Thyroid gland (tissue), 4 donors: ENCODE measurements around the gene AGBL4. TPM values are rescaled to one million over a fixed set of nuclear protein-coding genes. Genes with fewer than 3 reads are reported as not detected.

Source experiments
- DNase-seq, 2 donors: peaks; one replicate each; pipeline ENCODE4 v3.0.0-alpha.2; 2019
- H3K27ac ChIP-seq, 3 donors: fragments of 200-600 bp; sonication (generic); 1 replicate in 2 of 3; 2 replicates in 1 of 3; pipeline ENCODE4 v1.5.1; 2016 to 2019; ENCODE audit warnings: mild to moderate bottlenecking in 1 of 3, moderate library complexity in 1 of 3
- H3K27me3 ChIP-seq: fragments of 200-600 bp; sonication (generic); one replicate; pipeline ENCODE4 v1.5.1; 2019
- H3K36me3 ChIP-seq, 2 donors: fragments of 200-600 bp; sonication (generic); one replicate each; pipeline ENCODE4 v1.5.1; 2016 to 2019
- H3K4me1 ChIP-seq, 2 donors: fragments of 200-600 bp; sonication (generic); one replicate each; pipeline ENCODE4 v1.5.1; 2017 to 2019
- H3K4me3 ChIP-seq, 3 donors: fragments of 200-600 bp; sonication (generic); replicated peaks in 1 of 3; 1 replicate in 2 of 3; 2 replicates in 1 of 3; pipeline ENCODE4 v1.5.1; 2016; ENCODE audit warnings: mild to moderate bottlenecking in 1 of 3
- H3K9me3 ChIP-seq: fragments of 200-600 bp; sonication (generic); one replicate; pipeline ENCODE4 v1.5.1; 2017
- POLR2A ChIP-seq, 2 donors: fragments of 450-650 bp; IDR thresholded peaks; one replicate each; pipeline ENCODE4 v1.6.1; 2017; ENCODE audit warnings: antibody characterized with exemption in 2 of 2, mild to moderate bottlenecking in 2 of 2, moderate library complexity in 1 of 2
- whole genome bisulfite sequencing, 2 donors: methylation state at CpG; one replicate each; pipeline ENCODE4 v1.1.5; 2017; 5-methylcytosine and 5-hydroxymethylcytosine counted together
- intact Hi-C: fragments of 100-400 bp; cut with DNase I; formaldehyde crosslinking; loops from one replicate; pipeline ENCODE4 v1.15.1; 2023
- total RNA-seq, 4 donors: library from RNA; depleted of rRNA; stranded (reverse); fragments of >200 nt; gene quantifications; one replicate each; pipeline ENCODE4 v1.2.3, GENCODE V29; 2016
- TF ChIP-seq, protein P1 (sequence below), 6 experiments: fragments of 200-600 bp in 3 of 6; fragments of 450-650 bp in 3 of 6; sonication (generic) in 3 of 6; IDR thresholded peaks; one replicate each; pipeline ENCODE4 v1.5.1; 2016 to 2019; ENCODE audit warnings: antibody characterized with exemption in 6 of 6, mild to moderate bottlenecking in 2 of 6, inconsistent platforms in 1 of 6, moderate library complexity in 1 of 6

The AGBL4 gene
- total RNA-seq, 4 donors from 2014 or later = 2.1 to 6.0 (median 4.8) TPM

DNA sequence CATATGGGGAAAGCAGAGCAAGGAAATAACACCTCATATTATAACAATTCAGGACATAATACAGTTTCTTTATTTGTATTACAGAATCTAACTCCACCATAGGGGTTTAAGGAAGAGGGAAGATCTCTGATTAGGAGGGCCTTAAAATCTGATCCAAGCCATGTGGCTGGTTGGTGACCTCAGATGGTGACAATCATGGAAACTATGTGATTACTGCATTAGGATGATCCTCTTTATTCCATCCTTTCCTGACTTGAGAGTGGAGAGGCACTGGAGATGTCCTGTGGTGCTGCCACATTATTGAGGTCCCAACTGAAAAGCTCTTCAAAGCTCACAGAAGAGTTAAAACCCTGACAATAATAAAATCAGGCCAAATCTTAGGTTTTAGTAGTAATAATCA, 1078.9 kb downstream of the AGBL4 start:
- Histone ChIP-seq H3K36me3 (no peaks in the 10 kb centered on the region), H3K27ac (no peak overlapping the region), H3K9me3 (no peaks in the 10 kb centered on the region), H3K4me3 (no peak overlapping the region), H3K27me3 (no peaks in the 10 kb centered on the region), H3K4me1 (no peaks in the 10 kb centered on the region)
- DNase-seq = no peak
- intact Hi-C loops = no loop called here
- TF ChIP-seq, protein P1, sequence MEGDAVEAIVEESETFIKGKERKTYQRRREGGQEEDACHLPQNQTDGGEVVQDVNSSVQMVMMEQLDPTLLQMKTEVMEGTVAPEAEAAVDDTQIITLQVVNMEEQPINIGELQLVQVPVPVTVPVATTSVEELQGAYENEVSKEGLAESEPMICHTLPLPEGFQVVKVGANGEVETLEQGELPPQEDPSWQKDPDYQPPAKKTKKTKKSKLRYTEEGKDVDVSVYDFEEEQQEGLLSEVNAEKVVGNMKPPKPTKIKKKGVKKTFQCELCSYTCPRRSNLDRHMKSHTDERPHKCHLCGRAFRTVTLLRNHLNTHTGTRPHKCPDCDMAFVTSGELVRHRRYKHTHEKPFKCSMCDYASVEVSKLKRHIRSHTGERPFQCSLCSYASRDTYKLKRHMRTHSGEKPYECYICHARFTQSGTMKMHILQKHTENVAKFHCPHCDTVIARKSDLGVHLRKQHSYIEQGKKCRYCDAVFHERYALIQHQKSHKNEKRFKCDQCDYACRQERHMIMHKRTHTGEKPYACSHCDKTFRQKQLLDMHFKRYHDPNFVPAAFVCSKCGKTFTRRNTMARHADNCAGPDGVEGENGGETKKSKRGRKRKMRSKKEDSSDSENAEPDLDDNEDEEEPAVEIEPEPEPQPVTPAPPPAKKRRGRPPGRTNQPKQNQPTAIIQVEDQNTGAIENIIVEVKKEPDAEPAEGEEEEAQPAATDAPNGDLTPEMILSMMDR (IDR thresholded peaks at IDR 0.05) = no peak
- TF ChIP-seq POLR2A (IDR thresholded peaks at IDR 0.05) = no peak

DNA sequence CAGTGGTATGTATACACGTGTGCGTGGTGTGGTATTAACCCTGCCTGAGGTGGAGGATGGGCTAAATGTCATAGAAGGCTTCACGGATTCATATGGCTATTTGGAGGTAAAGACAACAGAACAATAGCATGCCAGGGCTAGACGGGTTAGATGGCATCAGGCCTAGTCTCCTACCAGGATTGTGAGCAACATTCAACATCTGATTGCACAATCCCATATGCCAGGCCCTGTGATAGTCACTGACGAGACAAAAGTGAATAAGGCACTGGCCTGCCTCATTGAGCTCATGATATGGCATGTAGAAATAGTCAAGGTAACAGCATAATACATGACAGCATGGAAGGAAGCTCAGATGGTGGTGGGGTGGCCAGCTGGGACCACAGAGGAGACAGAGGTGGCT, 1079.9 kb downstream of the AGBL4 start:
- no peaks in the 10 kb centered on the region for H3K9me3 ChIP-seq
- intact Hi-C loops = no loop called here
- H3K27ac ChIP-seq = no peak overlapping the region
- 89 to 90% methylated on average over 5 of the region's 5 CpGs for WGBS, 2 donors
- no peaks in the 10 kb centered on the region for H3K36me3 ChIP-seq
- TF ChIP-seq POLR2A (IDR thresholded peaks at IDR 0.05) = no peak
- TF ChIP-seq, protein P1 (IDR thresholded peaks at IDR 0.05) = no peak
- no peak for DNase-seq
- H3K4me3 ChIP-seq = no peak overlapping the region
- H3K4me1 ChIP-seq = no peaks in the 10 kb centered on the region
- H3K27me3 ChIP-seq = no peaks in the 10 kb centered on the region

DNA sequence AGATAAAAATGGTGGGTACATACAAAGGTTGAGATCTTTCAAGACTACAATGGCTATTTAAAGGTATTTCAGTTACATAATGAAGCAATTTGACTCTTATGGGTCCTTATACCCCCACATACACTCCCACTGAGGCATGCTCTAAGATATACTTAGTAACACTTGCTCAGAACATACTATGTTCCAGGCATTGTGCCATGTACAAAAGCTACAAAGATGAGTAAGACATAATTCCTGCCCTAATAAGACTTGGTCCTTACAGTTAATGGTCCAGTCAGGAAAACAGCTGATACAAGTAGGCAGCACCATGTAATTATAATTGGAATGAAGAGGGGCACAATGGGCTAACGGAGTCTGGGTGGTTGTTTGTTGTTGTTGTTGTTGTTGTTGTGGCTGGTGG, 1080.4 kb downstream of the AGBL4 start:
- no peaks in the 10 kb centered on the region for H3K27me3 ChIP-seq
- no peak overlapping the region for H3K27ac ChIP-seq
- H3K4me1 ChIP-seq = no peaks in the 10 kb centered on the region
- WGBS, 2 donors = 92 to 100% methylated on average over 1 of the region's 1 CpG
- intact Hi-C loops = no loop called here
- H3K36me3 ChIP-seq = no peaks in the 10 kb centered on the region
- H3K4me3 ChIP-seq = no peak overlapping the region
- no peak for DNase-seq
- TF ChIP-seq, protein P1 (IDR thresholded peaks at IDR 0.05) = no peak
- H3K9me3 ChIP-seq = no peaks in the 10 kb centered on the region

DNA sequence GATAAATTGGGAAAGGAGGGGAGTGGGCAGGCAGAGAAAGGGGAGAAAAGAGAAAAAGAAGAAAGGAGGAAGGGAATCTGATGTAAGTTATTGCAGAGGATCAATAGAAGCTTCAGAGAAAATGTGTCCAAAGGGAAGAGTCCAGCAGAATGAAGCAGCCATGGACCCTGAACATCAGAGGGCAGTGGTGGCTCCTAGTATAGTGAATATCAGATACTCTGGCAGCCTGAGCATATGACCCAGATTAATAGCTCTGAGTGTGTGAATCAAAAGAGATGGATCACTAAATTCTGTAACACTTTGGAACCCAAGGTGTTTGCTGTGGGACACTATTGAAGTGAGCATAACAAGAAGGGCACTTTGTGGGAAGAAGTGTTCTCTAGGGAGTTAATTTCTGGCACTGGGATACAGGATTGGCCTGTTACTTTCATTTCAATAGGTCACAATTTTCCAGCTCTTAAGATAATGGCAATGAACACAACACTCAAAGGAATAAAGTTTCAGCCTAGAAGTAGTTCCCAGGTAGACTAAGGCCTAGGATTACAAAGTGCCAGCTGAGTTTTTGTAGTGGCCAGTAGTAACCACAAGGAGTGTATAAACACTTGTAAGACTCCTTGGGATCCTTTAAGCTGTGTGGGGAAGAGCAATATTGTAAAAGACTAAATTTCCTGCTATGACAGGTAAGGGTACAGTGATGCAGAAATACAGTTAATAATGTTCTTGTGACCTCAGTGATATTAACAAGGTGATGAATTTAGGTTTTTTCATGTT, 1082.6 kb downstream of the AGBL4 start:
- H3K27me3 ChIP-seq = no peaks in the 10 kb centered on the region
- H3K9me3 ChIP-seq = no peaks in the 10 kb centered on the region
- H3K4me3 ChIP-seq = no peak overlapping the region
- H3K36me3 ChIP-seq = no peaks in the 10 kb centered on the region
- intact Hi-C loops = no loop called here
- TF ChIP-seq POLR2A (IDR thresholded peaks at IDR 0.05) = no peak
- TF ChIP-seq, protein P1 (IDR thresholded peaks at IDR 0.05) = no peak
- no peaks in the 10 kb centered on the region for H3K4me1 ChIP-seq
- DNase-seq = no peak
- H3K27ac ChIP-seq = no peak overlapping the region

DNA sequence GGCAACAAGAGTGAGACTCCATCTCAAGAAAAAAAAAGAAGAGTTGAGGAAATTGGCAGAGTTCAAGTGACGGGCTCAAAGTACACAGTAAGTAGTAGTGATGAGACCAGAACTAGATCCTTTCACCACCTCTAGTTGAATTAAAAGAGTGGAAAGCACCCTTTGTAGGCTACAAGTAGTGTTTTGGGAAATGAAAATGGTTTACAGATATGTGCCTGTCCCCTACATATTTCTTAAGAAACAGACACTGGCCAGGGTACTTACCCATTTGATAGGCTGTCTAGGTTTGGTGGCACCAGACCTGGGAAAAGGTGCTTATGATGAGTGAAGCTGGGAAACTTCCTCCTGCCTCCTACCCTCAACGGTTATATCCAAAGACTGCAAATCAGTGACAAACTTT, 1083.4 kb downstream of the AGBL4 start:
- WGBS, 2 donors = 95% methylated on average over 2 of the region's 2 CpGs
- Histone ChIP-seq H3K27me3 (no peaks in the 10 kb centered on the region), H3K4me3 (no peak overlapping the region), H3K9me3 (no peaks in the 10 kb centered on the region), H3K4me1 (no peaks in the 10 kb centered on the region), H3K27ac (no peak overlapping the region), H3K36me3 (no peaks in the 10 kb centered on the region)
- TF ChIP-seq POLR2A (IDR thresholded peaks at IDR 0.05) = no peak
- TF ChIP-seq, protein P1 (IDR thresholded peaks at IDR 0.05) = no peak
- no peak for DNase-seq
- intact Hi-C loops = no loop called here
